ENCODE results near the gene APAF1. TPM values are rescaled to one million over a fixed set of nuclear protein-coding genes. Genes with fewer than 3 reads are reported as not detected.

APAF1 gene
- total RNA-seq, 3 donors from 2014 or later (not counting 1 experiment from before 2014, with no cell fraction given): 33.5 to 43.7 (median 34.9) TPM

DNA sequence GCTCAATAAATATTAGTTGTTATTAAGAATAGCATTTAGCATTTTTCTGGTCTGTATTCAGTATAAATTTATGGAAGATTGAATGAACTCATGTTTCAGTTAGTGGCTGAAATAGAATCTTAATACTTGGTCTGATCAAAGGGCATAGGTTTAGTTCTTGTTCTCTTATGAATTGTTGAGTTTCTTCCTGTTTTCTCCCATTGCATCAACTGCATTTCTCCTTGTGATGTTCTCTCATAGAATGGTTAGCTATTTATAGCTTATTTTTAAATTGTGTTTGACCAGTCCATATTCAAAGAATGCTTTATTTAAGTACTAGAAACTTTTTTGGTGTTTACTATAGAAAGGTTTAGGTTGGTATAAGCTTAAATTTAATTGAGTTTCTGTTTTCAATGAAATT is 29.8 kb downstream of the APAF1 start:
- Mint-ChIP-seq H3K27me3 (ENCODE audit: low read depth in 2 of 2) (no peaks in the 10 kb centered on the region), H3K27ac (no peak overlapping the region), H3K36me3 (peaks cover 6% of the 10 kb centered on the region), H3K4me3 (no peak overlapping the region), H3K4me1 (peaks cover 5 to 6% of the 10 kb centered on the region in 2 donors), H3K9me3 (no peaks in the 10 kb centered on the region)
- TF ChIP-seq, protein P1, sequence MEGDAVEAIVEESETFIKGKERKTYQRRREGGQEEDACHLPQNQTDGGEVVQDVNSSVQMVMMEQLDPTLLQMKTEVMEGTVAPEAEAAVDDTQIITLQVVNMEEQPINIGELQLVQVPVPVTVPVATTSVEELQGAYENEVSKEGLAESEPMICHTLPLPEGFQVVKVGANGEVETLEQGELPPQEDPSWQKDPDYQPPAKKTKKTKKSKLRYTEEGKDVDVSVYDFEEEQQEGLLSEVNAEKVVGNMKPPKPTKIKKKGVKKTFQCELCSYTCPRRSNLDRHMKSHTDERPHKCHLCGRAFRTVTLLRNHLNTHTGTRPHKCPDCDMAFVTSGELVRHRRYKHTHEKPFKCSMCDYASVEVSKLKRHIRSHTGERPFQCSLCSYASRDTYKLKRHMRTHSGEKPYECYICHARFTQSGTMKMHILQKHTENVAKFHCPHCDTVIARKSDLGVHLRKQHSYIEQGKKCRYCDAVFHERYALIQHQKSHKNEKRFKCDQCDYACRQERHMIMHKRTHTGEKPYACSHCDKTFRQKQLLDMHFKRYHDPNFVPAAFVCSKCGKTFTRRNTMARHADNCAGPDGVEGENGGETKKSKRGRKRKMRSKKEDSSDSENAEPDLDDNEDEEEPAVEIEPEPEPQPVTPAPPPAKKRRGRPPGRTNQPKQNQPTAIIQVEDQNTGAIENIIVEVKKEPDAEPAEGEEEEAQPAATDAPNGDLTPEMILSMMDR (IDR thresholded peaks at IDR 0.05): no peak
- H3K4me1 ChIP-seq (ENCODE audit: control insufficient read depth, insufficient read depth, low read length): peaks cover 2% of the 10 kb centered on the region
- no peak for ATAC-seq
- no peak overlapping the region for H3K4me3 ChIP-seq (ENCODE audit: low read length)
- no peaks in the 10 kb centered on the region for H3K9me3 ChIP-seq (ENCODE audit: control insufficient read depth, insufficient read depth, low read length)
- no peaks in the 10 kb centered on the region for H3K27me3 ChIP-seq (ENCODE audit: control insufficient read depth, insufficient read depth, low read length)
- intact Hi-C loops (cut with micrococcal nuclease): no loop called here
- H3K36me3 ChIP-seq (ENCODE audit: control insufficient read depth, insufficient read depth, low read length): peaks cover 63% of the 10 kb centered on the region
- H3K27ac ChIP-seq (ENCODE audit: low read length): no peak overlapping the region
- no peak for DNase-seq

DNA sequence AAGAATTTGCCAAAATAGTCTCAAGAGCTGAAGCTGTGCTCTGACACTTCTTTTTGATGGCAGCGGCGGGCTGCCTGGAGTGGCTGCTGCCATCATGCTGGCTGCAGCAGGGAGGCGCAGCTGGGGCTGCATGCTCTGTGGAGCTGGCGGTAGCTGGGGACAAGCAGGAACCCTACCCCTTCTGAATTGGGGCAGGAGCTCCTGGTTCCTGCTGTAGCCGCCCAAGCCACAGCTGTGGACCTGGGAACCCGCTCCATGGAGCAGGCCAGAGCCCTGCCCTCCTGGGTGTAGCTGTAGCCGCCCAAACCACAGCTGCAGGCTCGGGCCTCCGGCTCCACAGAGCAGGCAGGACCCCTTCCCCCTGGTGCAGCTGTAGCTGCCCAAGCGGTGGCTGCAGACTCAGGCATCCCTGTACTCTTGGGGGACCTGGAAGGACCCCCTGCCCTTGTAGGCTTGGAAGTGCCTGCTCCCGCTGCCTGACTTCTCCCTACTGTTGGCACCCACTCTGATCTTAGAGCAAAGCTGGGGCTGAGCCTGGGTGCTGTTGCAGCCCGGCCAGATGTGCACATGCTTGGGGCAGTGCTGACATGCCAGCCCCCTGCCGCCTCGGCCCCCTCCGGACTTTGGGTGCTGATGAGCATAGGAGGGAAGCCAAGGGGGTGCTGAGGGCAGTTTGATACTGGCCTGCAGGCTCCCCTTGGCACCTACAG is 33.3 kb downstream of the APAF1 start:
- H3K9me3 Mint-ChIP-seq: no peaks in the 10 kb centered on the region
- 97% methylated on average over 15 of the region's 15 CpGs for WGBS (ENCODE audit: insufficient coverage)
- ATAC-seq (no peak), DNase-seq (no peak)
- no peaks in the 10 kb centered on the region for H3K4me1 Mint-ChIP-seq
- H3K4me3 Mint-ChIP-seq: no peak overlapping the region
- H3K4me3 ChIP-seq (ENCODE audit: low read length): no peak overlapping the region
- no peaks in the 10 kb centered on the region for H3K4me1 ChIP-seq (ENCODE audit: control insufficient read depth, insufficient read depth, low read length)
- H3K27ac Mint-ChIP-seq: no peak overlapping the region
- peaks cover 7% of the 10 kb centered on the region for H3K36me3 Mint-ChIP-seq
- TF ChIP-seq, protein P1 (IDR thresholded peaks at IDR 0.05): no peak
- H3K27ac ChIP-seq (ENCODE audit: low read length): no peak overlapping the region
- no peaks in the 10 kb centered on the region for H3K9me3 ChIP-seq (ENCODE audit: control insufficient read depth, insufficient read depth, low read length)
- intact Hi-C loops (cut with micrococcal nuclease): no loop called here
- H3K36me3 ChIP-seq (ENCODE audit: control insufficient read depth, insufficient read depth, low read length): peaks cover 78% of the 10 kb centered on the region
- no peaks in the 10 kb centered on the region for H3K27me3 Mint-ChIP-seq (ENCODE audit: low read depth in 2 of 2)
- H3K27me3 ChIP-seq (ENCODE audit: control insufficient read depth, insufficient read depth, low read length): no peaks in the 10 kb centered on the region

DNA sequence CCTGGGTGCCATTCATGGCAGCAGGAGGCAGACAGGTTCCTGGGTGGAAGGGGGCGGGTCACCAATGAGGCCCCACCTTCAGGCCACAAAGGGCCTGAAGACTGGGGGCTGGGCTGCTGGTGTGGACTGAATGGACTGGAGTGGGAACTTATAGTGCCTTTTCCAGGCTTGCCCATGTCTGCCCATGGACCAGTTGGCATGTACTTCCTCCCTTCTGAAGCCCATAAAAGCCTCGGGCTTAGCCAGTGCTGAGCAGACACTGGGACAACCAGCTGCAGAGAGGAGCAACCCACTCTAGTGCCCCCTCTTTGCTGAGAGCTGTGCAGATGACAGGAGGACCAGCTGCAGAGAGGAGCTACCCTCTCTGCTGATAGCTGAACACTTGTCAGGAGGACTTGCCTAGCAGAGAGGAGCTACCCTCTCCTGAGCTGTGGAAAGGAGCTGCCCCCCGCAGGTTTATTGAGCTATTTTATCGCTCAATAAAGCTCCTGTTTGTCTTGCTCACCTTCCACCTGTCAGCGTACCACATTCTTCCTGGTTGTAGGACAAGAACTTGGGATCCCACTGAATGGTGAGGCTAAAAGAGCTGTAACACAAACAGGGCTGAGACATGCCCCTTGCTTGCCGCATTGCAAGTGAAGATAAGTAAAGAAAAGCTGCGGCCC is 34.0 kb downstream of the APAF1 start:
- H3K9me3 ChIP-seq (ENCODE audit: control insufficient read depth, insufficient read depth, low read length): no peaks in the 10 kb centered on the region
- no peak for DNase-seq
- TF ChIP-seq, protein P1 (IDR thresholded peaks at IDR 0.05): no peak
- Mint-ChIP-seq H3K27ac (no peak overlapping the region), H3K4me1 (no peaks in the 10 kb centered on the region), H3K36me3 (peaks cover 12% of the 10 kb centered on the region), H3K4me3 (no peak overlapping the region), H3K27me3 (ENCODE audit: low read depth in 2 of 2) (no peaks in the 10 kb centered on the region), H3K9me3 (no peaks in the 10 kb centered on the region)
- ATAC-seq: no peak
- 96% methylated on average over 7 of the region's 7 CpGs for WGBS (ENCODE audit: insufficient coverage)
- H3K4me3 ChIP-seq (ENCODE audit: low read length): no peak overlapping the region
- H3K27me3 ChIP-seq (ENCODE audit: control insufficient read depth, insufficient read depth, low read length): no peaks in the 10 kb centered on the region
- peaks cover 78% of the 10 kb centered on the region for H3K36me3 ChIP-seq (ENCODE audit: control insufficient read depth, insufficient read depth, low read length)
- intact Hi-C loops (cut with micrococcal nuclease): no loop called here
- H3K27ac ChIP-seq (ENCODE audit: low read length): no peak overlapping the region
- H3K4me1 ChIP-seq (ENCODE audit: control insufficient read depth, insufficient read depth, low read length): no peaks in the 10 kb centered on the region
